Muscle layer of duodenum (tissue), 2 donors: ENCODE results near the gene ACTL10.

Source experiments
- H3K27ac ChIP-seq: one replicate; pipeline ENCODE4 v1.7.0; 2013; ENCODE audit warnings: mild to moderate bottlenecking, low read length
- H3K27me3 ChIP-seq: one replicate; pipeline ENCODE4 v1.7.0; 2013; ENCODE audit warnings: low read depth, mild to moderate bottlenecking, control low read depth, low read length
- H3K36me3 ChIP-seq, 2 donors: one replicate each; pipeline ENCODE4 v1.7.0; 2013; ENCODE audit warnings: low read length in 2 of 2, control low read depth in 1 of 2, mild to moderate bottlenecking in 1 of 2; ENCODE audit not compliant: insufficient read depth in 2 of 2, control insufficient read depth in 1 of 2
- H3K4me1 ChIP-seq, 2 donors: one replicate each; pipeline ENCODE4 v1.7.0; 2013; ENCODE audit warnings: low read length in 2 of 2, mild to moderate bottlenecking in 2 of 2, control low read depth in 1 of 2, moderate library complexity in 1 of 2; ENCODE audit not compliant: insufficient read depth in 2 of 2, control insufficient read depth in 1 of 2
- H3K4me3 ChIP-seq, 2 donors: one replicate each; pipeline ENCODE4 v1.7.0; 2013; ENCODE audit warnings: low read length in 2 of 2, low read depth in 1 of 2, mild to moderate bottlenecking in 1 of 2
- H3K9me3 ChIP-seq, 2 donors: one replicate each; pipeline ENCODE4 v1.7.0; 2013; ENCODE audit warnings: low read length in 2 of 2, control low read depth in 1 of 2, mild to moderate bottlenecking in 1 of 2; ENCODE audit not compliant: control insufficient read depth in 1 of 2
- donor health status: healthy.

The ACTL10 gene

GRCh38 chr20:33681728-33682353 lies 15.1 kb downstream of the ACTL10 start:
- Histone ChIP-seq H3K36me3 (no peaks in the 10 kb centered on the region), H3K27ac (no peak overlapping the region)

GRCh38 chr20:33684533-33685327 lies 18.0 kb downstream of the ACTL10 start:
- Histone ChIP-seq H3K27me3 (no peaks in the 10 kb centered on the region), H3K9me3 (no peaks in the 10 kb centered on the region), H3K27ac (peak overlapping the region; percentile 21), H3K4me1 (peaks cover 5 to 18% of the 10 kb centered on the region in 2 donors), H3K4me3 (peak overlapping the region; percentile 30 to 47), H3K36me3 (no peaks in the 10 kb centered on the region)

More at GRCh38 chr20:33681728-33682353, 15.1 kb downstream of the ACTL10 start:
- Histone ChIP-seq H3K4me1 (peaks cover 3 to 21% of the 10 kb centered on the region in 2 donors), H3K27me3 (no peaks in the 10 kb centered on the region), H3K9me3 (no peaks in the 10 kb centered on the region), H3K4me3 (no peak overlapping the region)

DNA sequence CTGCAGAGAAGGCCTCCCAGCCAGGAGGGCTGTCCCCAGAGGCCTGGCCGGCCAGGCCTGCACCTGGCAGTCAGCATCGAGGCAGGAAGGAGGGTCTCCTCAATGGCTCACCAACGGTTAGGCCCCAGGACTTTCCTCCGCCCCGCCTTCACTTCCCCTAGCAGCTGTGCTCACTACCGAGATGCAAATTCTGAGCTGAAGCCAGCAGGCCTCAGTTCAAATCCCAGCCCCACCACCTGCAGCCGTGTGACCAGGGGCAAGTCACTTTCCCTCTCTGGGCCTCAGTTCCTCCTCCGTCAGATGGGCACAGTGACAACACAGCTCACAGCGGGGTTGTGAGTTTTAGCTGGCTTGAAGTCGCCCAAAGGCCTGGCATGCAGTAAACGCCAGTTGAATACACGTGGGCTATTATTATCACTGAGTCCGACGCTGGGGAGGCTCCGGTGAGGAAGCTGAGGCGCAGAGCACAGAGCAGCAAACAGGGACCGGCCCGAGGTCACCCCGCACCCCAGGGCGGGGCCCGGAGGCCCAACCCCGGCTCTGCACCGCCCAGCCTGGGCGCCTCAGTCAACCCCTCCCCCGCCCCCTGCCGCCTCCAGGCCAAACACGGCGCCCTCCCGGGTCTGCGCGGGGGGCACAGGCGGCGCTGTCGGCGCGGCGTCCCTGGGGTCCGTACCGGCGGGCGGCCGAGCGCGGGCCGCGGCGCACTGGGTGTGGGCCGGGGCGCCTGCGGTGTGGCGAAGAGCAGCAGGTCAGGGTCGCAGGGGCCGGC lies 18.8 kb downstream of the ACTL10 start:
- H3K27me3 ChIP-seq, result no peaks in the 10 kb centered on the region
- peaks cover 5 to 18% of the 10 kb centered on the region in 2 donors for H3K4me1 ChIP-seq
- H3K27ac ChIP-seq, result peak overlapping the region; percentile 21
- H3K9me3 ChIP-seq, result no peaks in the 10 kb centered on the region
- peak overlapping the region; percentile 30 to 47 for H3K4me3 ChIP-seq
- H3K36me3 ChIP-seq, result no peaks in the 10 kb centered on the region

DNA sequence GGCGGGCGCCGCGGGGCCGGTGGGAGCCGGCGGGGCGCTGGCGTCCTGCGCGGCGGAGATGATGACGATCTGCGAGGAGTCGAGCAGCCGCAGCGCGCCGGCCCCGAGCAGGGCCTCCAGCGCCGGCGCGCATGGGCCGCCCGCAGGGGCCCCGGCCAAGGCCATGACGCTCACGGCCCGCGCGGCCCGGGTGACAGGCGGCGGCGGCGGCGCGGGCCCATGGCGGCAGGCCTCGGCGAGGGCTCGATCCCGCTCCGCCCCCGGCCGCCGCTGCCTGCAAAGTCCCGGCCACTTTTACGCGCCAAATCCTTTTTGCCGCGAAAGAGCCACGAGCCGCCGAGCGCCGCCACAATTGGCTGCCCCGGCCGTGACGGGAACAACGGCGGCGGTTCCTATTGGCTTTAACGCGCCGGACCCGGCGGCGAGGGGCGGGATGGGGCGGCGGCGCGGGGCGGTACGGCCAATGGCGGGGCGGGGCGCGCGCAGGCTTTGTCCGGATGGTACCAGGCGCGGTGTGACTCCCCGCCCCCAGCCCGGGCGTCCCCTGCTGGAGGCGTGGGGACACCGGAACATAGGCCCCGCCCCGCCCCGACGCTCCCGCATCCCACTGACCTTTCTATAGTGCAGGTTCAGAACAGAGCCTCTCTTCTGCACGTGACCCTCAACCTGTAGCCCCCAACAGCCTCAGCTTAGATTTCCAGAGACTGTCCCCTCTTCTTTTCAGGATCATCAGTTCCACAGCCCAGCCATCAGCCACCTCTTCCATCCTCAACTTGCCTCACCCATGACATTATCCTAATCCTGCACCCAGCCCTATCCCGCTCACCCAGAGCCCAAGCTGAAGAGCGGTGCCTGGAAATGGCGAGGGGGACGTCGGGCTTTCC lies 19.6 kb downstream of the ACTL10 start, which contains the start of gene E2F1:
Gene E2F1 (minus strand): TSS at position 286 of the 884 bp plus-strand sequence. CDS start 121 bp downstream, at position 165.
- no peaks in the 10 kb centered on the region for H3K27me3 ChIP-seq
- H3K4me3 ChIP-seq, result peak within 1 kb of the TSS; percentile 44 to 53
- peaks cover 5 to 18% of the 10 kb centered on the region in 2 donors for H3K4me1 ChIP-seq
- H3K27ac ChIP-seq, result no peak within 1 kb of the TSS
- no peaks in the 10 kb centered on the region for H3K9me3 ChIP-seq
- H3K36me3 ChIP-seq, result no peaks in the 10 kb centered on the region

GRCh38 chr20:33686984-33687366 lies 20.2 kb downstream of the ACTL10 start:
- H3K36me3 ChIP-seq, result no peaks in the 10 kb centered on the region
- H3K9me3 ChIP-seq, result no peaks in the 10 kb centered on the region
- H3K27me3 ChIP-seq, result no peaks in the 10 kb centered on the region
- H3K4me1 ChIP-seq, result peaks cover 5 to 18% of the 10 kb centered on the region in 2 donors
- no peak overlapping the region for H3K27ac ChIP-seq
- peak overlapping the region; percentile 44 to 53 for H3K4me3 ChIP-seq

DNA sequence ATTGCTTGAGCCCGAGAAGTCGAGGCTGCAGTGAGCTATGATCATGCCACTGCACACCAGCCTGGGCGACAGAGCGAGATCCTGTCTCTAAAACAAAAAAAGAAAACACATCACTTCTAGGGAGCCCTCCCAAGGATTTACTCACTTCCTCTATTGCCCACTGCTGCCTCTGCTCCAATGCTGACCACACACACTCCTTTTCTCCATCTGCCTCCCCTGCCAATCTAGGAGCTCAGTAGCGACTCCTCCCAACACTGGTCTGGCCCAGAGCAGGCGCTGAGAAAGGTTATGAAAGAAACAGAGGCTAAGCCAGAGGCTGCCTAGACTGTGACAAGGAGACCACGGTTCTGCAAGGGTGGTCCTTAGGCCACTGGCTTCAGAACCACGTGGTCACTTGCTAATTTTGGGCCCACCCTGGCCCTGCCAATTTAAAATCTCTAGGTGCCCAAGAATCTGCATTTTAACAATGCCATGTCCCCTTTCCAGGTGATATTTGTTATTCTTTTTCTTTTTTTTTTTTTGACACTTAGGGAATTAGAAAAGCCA lies 20.7 kb downstream of the ACTL10 start:
- peaks cover 5 to 18% of the 10 kb centered on the region in 2 donors for H3K4me1 ChIP-seq
- H3K27ac ChIP-seq, result no peak overlapping the region
- no peak overlapping the region for H3K4me3 ChIP-seq

DNA sequence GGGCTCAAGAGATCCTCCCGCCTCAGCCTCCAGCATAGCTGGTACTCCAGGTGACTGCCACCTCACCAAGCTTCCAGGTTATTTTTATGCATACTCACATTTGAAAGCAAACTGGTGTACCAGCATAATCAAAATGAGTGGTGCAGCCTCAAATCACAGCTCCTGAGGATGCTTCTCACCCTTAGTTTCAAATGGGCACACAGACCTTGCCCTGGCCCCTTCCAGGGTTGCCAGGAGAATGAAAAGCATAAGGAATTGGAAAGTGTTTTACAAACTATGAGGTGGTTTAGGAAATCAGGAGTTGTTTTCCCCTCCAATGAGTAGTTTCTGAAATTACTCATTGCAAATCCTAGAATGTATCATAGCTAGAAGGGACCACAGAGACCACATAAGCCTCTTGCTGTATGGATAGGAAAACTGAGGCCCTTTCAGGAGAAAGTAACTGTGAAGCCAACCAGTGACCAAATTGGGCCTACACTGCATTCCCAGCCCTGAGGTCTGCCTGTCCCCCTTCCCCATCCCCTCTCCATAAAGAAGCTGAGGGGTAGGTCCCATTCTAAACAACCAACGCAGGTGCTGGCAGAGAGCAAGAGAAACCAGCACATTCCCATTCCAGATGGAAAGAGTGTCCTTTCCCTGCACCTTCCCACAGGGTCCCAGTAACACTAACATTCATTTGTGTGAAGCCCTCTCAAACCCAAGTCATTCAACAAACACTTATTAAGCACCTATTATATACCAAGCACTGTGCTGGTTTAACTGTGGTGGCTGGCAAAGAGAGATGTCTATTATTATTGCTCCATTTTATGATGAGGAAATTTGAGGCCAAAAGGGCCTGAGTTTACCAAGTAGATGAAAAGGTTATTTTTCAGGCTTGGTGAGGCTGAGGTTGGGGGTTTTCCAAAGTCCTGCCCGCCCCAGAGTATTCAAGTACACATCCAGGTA lies 21.5 kb downstream of the ACTL10 start:
- H3K4me1 ChIP-seq, result peaks cover 5 to 18% of the 10 kb centered on the region in 2 donors
- no peak overlapping the region for H3K27ac ChIP-seq

More for the DNA sequence above, 20.7 kb downstream of the ACTL10 start:
- Histone ChIP-seq H3K27me3 (no peaks in the 10 kb centered on the region), H3K9me3 (no peaks in the 10 kb centered on the region), H3K36me3 (no peaks in the 10 kb centered on the region)

GRCh38 chr20:33688938-33689424 lies 22.2 kb downstream of the ACTL10 start:
- peaks cover 5 to 21% of the 10 kb centered on the region in 2 donors for H3K4me1 ChIP-seq
- H3K27ac ChIP-seq, result no peak overlapping the region
- H3K36me3 ChIP-seq, result no peaks in the 10 kb centered on the region

More for the DNA sequence above, 21.5 kb downstream of the ACTL10 start:
- Histone ChIP-seq H3K36me3 (no peaks in the 10 kb centered on the region), H3K9me3 (no peaks in the 10 kb centered on the region), H3K4me3 (no peak overlapping the region), H3K27me3 (no peaks in the 10 kb centered on the region)

DNA sequence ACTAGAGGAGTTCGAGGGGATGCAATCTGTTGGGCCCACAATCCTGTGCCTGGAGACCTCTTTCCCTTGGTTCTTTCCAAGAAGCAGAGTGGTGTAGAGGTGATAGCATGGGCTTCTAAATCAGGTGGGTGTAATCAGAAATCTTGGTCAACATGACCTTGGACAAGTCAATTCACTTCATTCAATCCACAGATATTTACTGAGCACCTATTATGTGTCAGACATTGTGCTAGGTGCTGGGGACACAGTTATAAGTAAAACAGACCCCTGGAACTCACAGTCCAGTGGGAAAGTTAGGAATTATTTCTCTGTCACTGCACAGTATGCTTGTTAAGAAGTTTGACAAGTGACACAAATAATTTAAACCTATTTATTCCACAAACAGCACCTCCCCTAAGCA lies 22.8 kb downstream of the ACTL10 start:
- Histone ChIP-seq H3K9me3 (no peaks in the 10 kb centered on the region), H3K36me3 (no peaks in the 10 kb centered on the region), H3K27ac (no peak overlapping the region), H3K4me3 (no peak overlapping the region), H3K4me1 (peaks cover 5 to 26% of the 10 kb centered on the region in 2 donors), H3K27me3 (no peaks in the 10 kb centered on the region)

More at GRCh38 chr20:33688938-33689424, 22.2 kb downstream of the ACTL10 start:
- H3K27me3 ChIP-seq, result no peaks in the 10 kb centered on the region
- no peaks in the 10 kb centered on the region for H3K9me3 ChIP-seq
- no peak overlapping the region for H3K4me3 ChIP-seq
